GM19240 (cell line): ENCODE results near the gene LITAF.
"Not testable (repeated sequence)": the region's sequence is repeated elsewhere in the genome, so short reads cannot be mapped to it uniquely, and the experiment has no call there.

Source experiments
- DNase-seq: peaks from one replicate; pipeline ENCODE4 v3.0.0; 2011; ENCODE audit warnings: low spot score; ENCODE audit not compliant: insufficient read length

Gene LITAF

DNA sequence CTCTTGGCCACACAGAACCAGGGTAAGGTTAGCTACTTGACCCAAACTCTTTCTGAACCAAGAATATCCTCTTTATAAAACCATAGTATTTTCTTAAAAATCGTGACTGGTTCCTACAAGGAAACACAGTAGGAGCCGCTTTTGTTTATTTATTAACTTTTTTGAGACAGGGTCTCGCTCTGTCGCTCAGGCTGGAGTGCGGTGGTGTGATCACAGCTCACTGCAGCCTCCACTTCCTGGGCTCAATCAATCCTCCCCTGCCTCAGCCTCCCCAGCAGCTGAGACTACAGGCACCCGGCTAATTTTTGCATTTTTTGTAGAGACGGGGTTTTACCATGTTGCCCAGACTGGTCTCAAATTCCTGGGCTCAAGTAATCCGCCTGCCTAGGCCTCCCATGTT, 14.7 kb upstream of the LITAF start:
- no peak for DNase-seq

DNA sequence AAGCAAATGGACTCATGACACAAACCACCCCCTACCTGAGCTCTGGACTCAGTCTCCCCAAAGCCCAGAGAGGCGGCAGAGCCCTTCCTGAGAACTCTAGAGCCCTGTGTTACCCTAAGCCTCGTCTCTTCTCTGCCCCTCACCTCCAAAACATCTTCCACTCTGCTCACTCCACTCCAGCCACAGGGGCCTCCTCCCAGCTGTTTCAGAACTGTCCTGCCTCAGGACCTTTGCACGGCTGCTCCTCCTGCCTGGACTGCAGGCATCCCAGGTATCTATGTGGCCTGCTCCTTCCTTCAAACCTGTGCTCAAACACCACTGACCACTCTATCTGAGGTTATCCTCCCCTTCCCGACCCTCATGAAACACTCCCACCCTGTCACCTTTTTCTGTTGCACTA, 12.9 kb upstream of the LITAF start:
- no peak for DNase-seq

DNA sequence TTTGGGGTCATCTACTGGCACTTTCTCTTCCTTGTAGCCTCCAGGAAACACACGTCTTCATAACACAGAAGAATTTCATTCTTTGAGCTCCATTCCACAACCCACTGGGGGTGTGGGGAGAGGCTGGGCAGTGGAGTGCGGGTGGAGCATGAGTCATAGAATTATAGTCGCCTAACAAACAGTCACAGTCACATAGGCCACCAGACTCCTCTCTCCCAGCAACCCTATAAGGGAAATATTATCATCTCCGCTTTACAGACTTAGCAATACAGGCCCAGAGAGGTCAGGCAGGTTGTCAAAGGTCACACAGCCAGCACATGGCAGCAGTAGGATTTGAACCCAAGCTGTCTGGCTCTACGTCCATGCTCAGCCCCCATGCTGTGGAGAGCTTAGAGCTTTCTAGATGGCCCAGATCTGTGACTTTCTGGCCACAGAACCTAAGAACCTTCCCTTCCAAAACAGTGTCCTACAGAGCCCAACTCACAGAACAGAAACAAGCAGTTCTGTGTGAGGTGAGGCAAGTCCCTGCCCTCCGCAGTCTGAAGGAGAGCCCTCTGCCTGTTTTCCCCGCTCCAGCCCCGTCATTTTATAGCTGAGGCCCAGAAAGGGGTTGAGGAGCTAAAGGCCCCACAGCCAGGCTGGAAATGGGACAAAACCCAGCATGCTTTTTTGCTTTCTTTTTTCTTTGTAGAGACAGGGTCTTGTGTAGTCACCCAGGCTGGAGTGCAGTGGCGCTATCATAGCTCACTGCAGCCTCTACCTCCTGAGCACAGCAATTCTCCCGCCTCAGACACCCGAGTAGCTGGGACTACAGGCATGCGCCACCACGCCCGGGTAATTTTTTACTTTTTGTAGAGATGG, 10.7 kb upstream of the LITAF start:
- no peak for DNase-seq

DNA sequence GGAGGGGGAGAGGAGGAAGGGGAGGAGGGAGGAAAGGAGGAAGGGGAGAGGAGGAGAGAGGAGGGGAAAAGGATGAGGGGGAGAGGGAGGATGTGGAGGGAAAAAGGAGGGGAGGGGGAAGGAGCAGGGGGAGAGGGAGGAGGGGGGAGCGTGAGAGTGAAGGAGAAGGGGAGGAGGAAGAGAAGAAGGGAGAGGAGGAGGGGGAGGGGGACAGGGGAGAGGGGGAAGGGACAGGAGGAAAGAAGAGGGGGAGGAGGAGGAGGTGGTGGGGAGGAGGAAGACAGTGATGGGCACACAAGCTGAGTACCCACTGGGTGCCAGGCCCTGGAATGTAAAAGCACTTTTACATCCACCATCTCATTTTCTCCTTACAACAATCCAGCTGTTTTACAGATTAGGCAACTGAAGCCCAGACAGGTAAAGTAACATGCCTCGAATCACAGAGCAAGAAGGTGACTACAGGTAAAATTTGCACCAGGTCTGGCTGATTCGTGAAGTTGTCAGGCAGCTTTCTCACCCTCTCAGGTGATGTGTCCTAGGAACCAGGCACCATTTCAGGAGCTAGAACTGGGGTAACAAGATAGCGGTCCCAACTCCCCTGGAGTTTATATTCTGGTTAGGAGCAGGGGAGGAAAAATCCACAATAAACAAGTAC, 10.0 kb upstream of the LITAF start:
- no peak for DNase-seq

DNA sequence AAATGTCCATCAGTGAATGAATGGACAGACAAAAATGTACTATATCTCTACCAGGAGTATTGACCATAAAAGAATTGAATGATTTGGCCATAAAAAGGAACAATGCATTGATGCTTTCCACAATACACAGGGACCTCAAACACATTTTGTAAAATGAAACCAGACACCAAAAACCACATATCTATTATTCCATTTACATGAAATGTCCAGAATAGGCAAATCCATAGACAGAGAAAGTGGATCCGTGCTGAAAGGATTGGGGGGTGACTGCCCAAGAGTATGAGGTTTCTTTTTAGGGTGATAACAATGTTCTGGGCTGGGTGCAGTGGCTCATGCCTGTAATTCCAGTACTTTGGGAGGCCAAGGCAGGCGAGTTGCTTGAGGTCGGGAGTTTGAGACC, 6.9 kb upstream of the LITAF start:
- DNase-seq: no peak

DNA sequence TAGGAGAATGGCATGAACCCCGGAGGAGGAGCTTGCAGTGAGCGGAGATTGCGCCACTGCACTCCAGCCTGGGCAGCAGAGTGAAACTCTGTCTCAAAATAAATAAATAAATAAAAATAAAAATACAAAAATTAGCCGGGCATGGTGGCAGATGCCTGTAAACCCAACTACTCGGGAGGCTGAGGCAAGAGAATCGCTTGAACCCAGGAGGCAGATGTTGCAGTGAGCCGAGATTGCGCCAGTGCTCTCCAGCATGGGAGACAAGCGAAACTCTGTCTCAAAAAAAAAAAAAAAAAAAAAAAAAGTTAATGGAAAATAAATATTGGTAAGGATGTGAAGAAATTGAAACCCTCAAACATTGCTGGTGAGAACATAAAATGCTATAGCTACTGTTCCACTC, 6.4 kb upstream of the LITAF start:
- not testable (repeated sequence) for DNase-seq

DNA sequence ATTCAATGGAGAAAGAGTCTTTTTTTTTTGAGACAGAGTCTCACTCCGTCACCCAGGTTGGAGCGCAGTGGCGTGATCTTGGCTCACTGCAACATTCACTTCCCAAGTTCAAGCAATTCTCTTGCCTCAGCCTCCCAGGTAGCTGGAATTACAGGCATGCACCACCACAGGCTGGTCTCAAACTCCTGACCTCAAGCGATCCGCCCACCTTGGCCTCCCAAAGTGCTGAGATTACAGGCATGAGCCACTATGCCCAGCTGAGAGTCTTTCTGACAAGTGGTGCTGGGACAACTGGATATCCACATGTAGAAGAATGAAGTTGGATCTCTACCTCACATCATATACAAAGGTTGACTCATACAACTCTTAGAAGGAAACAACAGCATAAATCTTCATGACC, 4.9 kb upstream of the LITAF start:
- DNase-seq: not testable (repeated sequence)

DNA sequence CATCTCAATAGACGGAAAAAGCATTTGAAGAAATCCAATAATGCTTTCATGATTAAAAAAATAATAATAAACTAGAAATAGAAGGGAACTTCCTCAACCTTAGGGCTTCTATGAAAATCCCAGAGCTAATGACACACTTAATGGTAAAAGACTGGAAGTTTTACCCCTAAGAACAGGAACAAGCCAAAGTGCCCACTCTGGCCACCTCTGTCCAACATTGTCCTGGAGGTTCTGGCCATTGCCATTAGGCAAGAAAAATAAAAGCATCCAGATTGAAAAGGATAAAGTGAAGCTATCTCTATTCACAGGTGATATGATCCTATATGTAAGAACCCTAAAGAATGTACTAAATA, 2.5 kb upstream of the LITAF start:
- DNase-seq: no peak

DNA sequence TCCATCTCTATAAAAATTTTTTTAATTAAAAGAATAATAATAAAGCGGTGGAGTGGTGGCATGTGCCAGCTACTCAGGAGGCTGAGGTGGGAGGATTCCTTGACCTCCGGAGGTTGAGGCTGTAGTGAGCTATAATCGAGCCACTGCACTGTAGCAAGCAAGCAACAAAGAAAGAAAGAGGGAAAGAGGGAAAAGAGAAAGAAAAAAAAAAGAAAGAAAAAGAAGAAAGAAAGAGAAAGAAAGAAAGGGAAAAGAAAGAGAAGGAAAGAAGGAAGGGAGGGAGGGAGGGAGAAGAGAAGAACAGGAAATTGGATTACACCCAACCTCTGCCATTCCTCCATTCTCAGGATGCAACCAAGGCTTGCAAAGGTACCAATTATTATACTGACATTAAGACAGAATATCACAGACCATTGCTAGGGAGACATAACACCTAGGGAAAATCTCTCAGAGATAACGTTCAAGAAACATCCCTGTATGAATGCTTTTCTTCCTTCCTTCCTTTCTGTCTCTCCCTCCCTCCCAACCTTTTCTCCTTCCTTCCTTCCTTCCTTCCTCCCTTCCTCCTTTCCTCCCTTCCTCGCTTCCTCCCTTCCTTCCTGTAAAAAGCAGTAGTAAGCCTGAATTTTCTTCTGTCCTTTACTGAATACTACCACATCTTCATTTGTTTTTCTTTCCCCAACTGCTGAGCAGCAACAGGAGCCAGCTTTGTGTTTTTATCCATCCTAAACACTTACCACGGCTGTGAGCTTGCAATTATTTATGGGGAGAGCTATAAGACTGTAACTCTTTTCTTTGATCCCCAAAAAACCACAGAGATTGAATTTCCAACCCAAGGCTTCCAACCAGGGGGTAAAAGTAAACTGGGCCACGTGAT, 1.8 kb upstream of the LITAF start:
- no peak for DNase-seq

DNA sequence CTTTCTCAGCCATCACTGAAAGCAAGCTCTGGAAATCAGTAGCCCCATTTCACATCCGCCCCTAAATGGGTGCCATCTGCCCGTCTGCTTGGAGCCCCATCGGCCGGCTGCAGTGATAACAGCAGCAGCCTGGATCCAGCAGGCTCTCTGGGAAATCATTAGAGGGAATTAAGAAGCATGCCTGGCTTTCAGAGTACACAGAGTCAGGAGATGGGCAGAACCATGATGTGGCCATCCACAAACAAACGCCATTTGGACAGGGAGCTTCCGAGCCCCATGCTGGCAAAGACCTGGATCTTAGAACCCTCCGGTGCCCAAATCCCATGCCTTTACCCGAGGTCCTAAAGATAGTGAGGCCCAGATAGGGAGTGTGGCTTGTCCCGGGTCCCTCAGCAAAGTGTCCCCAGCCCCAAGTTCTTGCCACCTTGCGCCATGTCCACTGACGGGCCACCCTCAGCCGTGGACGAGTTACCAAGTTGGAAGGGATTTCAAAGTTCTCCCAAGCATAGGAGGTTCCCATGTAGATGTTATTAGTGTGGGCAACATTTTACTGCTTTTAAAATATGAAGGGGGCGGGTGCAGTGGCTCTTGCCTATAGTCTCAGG, 1.0 kb upstream of the LITAF start:
- no peak for DNase-seq

DNA sequence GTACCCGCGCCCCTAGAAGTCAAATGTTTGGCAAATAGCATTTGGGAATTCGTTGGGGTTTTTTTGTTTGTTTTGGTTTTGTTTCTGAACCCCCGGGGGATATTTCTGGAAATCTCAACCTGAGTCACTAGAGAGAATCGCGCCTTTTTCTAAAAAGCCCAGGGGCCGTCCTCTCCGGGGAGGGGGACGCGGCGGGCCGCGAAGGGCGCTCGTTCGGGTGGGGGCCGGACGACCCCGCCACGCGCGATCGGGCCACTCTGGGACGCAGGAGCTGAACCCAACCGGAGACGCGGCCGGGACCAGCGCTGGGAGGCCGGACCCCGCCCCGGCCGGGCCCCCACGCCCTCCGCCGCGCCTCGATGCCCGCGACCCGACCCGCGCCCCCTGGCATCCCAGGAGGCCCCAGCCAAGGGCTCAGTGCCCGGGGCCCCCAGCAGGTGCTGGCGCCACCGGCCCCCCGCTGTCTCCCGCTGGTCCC, 302 bp downstream of the LITAF start:
- DNase-seq: no peak

DNA sequence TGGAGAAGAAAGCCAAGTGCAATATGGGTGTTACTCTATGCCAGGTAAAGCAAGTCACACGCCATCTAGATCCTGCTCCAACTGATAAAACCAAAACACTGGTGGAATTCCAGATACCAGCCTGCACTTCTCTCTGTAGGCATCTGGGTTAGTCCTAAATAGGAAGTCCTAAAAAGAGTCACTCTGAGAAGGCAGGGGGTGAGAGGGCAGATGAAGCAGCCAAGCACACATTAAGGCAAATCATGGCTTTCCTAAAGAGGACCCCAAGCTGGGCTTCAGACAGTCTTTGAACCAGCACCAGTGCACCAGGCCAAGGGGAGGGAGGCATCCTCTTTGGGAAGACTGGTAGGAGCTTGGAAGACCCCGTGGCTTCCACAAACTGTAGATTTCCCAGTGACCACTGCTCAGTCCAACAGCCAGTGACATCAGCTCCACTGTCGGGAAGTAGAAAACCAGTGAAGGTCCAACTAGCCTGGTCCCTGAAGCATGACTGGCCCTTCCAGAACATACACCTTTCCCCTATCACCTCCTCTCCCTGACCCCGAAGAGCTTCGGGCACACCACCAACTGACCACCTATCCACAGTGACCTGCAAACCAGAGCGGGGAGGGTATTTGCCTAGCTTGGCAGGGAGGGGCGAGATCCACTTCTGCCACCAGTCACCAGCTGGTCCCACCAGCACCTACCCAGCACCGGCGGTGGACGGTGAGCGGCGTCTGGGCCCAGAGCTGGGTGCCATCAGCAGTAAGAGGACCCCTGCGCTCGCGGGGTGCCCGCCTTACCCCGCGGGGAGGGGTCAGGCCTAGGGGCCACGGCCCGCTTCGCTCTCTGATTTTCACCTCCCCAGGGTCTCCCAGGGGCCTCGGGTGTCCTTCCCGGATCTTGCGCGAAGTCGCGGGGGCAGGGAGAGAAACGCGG, 1.0 kb downstream of the LITAF start:
- DNase-seq: no peak

DNA sequence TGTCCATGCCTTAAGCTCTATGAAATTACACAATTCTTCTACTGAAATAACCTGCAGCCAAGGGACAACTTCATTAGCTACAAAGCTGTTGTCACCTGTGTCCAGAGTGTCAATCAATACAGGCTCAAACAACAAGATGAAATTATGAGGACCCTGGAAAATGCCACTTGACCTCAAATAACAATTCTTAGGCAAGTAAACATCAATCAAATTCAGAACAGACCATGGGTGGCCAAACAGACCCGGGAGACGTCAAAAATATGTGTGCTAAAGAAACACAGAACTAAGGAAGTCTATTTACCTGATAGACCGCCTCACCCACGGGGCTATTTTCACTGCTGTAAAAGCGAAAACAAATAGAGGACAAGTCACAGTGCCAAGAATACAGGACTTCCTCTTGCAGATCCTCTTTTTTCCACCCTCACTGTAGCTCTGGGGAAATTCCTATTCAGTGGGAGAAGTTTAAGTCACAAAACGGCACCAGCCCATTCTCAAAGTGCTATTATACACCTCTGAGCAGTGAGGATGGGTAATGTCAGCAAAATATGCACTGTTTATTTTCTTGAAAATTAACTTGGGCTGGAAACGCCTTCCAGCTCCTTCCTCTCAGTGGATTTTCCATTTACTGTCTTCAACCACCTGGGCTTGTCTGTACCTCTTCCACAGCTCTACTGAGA, 2.7 kb downstream of the LITAF start:
- DNase-seq: no peak

DNA sequence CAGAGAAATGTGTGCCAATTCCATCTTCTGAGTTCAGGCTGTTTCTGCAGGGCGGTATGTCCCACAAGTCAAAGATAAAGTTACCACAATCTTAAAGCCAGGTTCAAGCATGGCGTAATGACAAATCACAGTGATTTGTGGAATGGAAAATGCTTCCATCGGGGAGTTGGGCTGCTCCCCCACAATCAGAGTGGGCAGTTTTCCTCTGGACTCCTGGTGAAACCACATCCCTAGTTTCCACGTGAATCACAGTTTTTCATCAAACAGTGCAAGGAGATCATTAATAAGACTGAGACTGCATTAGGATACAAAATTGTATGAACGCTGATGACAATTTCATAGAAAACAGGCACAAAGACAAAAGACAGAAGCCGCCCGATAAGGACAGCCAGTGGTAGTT, 3.6 kb downstream of the LITAF start:
- DNase-seq: no peak

DNA sequence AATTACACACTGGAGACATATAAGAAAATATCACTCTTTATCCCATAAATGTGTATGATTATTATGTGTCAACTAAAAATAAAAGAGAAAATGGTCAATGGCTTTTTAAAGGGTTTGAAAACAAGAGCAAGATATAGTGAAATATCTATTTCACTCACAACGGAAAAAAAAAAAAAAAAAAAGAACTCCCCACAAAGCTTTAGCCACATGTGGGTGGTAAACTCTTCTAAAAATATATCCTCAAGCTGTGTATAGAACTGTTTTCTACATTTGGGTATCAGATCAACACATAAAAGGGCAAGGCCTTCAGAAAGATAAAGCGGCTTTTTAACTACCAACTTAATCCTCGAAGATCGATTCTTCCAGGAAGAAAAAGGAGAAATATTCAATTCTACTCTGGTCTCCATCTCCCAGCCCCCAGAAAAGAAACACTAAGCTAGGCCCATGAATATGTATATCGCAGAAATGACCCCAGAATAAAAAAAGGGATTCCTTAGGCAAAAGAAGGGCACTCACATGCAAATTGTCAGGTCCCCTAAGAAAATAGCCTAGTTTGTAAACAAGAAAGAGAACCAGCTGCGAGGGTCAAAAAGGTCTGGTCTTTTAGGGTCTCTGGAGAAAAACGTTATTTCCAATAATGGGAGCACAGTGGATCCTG, 4.4 kb downstream of the LITAF start:
- DNase-seq: no peak

DNA sequence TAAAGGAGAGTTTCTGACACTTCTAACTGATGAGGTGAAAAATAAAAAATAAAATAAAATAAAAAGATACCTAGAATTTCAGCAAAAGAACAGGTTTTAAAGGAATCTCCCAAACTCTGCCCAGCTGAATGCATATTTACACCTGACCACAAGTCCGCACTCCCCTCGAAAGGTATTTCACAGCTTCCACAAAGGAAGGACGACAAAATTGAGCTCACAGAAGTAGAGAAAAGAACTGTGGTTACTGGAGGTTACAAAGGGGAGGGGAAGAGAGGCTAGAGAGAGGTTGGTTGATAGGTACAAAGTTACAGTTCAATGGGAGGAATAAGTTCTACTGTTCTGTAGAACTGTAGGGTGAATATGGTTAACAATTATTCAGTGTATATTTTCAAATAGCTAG, 5.0 kb downstream of the LITAF start:
- no peak for DNase-seq

DNA sequence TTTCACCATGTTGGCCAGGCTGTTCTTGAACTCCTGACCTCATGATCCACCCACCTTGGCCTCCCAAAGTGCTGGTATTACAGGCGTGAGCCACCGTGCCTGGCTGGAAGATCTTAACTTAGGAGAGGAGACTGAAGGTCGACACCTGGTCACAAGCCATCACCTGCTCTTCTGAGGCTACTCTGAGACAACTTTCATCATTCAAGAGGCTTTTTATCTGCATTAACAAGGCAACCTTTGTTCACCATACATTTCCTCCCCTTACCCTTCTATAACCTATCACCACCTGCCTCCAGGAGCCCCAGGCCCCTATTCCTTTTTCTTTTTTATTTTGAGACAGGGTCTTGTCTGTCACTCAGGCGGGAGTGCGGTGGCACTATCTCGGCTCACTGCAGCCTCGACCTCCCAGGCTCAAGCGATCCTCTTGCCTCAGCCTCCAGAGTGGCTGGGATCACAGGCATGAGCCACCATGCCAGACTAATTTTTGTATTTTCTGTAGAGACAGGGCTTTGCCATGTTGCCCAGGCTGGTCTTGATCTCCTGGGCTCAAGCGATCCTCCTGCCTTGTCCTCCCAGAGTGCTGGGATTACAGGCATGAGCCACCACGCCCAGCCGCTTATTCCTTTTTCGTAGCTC, 6.2 kb downstream of the LITAF start:
- no peak for DNase-seq

DNA sequence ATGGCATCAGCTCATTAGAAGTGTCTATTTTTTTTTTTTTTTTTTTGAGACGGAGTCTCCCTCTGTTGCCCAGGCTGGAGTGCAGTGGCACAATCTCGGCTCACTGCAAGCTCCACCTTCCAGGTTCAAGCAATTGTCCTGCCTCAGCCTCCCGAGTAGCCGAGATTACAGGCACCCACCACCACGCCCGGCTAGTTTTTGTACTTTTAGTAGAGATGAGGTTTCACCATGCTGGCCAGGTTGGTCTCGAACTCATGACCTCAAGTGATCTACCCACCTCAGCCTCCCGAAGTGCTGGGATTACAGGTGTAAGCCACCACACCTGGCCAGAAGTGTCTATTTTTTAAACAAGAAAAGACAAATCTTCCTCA, 9.4 kb downstream of the LITAF start:
- DNase-seq: not testable (repeated sequence)
